Adipocyte (in vitro differentiated cells): ENCODE results near the gene ASTN2.
"Not testable (repeated sequence)": the region's sequence is repeated elsewhere in the genome, so short reads cannot be mapped to it uniquely, and the experiment has no call there.

ENCODE experiments used
- DNase-seq: peaks from one replicate; pipeline ENCODE4 v3.0.0-alpha.2; 2015; ENCODE audit warnings: low read depth
- H3K27me3 ChIP-seq: replicated peaks from 2 replicates; pipeline ENCODE4 v1.7.0; 2013; ENCODE audit warnings: mild to moderate bottlenecking, low read length, moderate library complexity; ENCODE audit not compliant: control insufficient read depth, insufficient read depth
- H3K36me3 ChIP-seq: 2 replicates; pipeline ENCODE4 v1.7.0; 2013; ENCODE audit warnings: low read length, mild to moderate bottlenecking, moderate library complexity; ENCODE audit not compliant: control insufficient read depth, insufficient read depth, severe bottlenecking
- H3K4me1 ChIP-seq: 2 replicates; pipeline ENCODE4 v1.7.0; 2013; ENCODE audit warnings: mild to moderate bottlenecking, low read length, moderate library complexity; ENCODE audit not compliant: control insufficient read depth, insufficient read depth
- H3K4me3 ChIP-seq: 2 replicates; pipeline ENCODE4 v1.7.0; 2013; ENCODE audit warnings: mild to moderate bottlenecking, low read length, moderate library complexity
- H3K9ac ChIP-seq: 2 replicates; pipeline ENCODE4 v1.7.0; 2013; ENCODE audit warnings: mild to moderate bottlenecking, low read length, moderate library complexity
- H3K9me3 ChIP-seq: 2 replicates; pipeline ENCODE4 v1.7.0; 2013; ENCODE audit warnings: mild to moderate bottlenecking, low read length, moderate library complexity; ENCODE audit not compliant: control insufficient read depth

ASTN2 gene

GRCh38 chr9:117073071-117073470 lies 341.8 kb downstream of the ASTN2 start:
- no peaks in the 10 kb centered on the region for H3K36me3 ChIP-seq
- H3K4me3 ChIP-seq, result no peak overlapping the region
- peaks cover 6% of the 10 kb centered on the region for H3K27me3 ChIP-seq
- no peaks in the 10 kb centered on the region for H3K4me1 ChIP-seq
- no peak for DNase-seq
- H3K9me3 ChIP-seq, result no peaks in the 10 kb centered on the region
- no peak overlapping the region for H3K9ac ChIP-seq

GRCh38 chr9:117072216-117072615 lies 342.6 kb downstream of the ASTN2 start:
- H3K4me3 ChIP-seq, result no peak overlapping the region
- peaks cover 6% of the 10 kb centered on the region for H3K27me3 ChIP-seq
- H3K4me1 ChIP-seq, result no peaks in the 10 kb centered on the region
- no peak overlapping the region for H3K9ac ChIP-seq
- no peaks in the 10 kb centered on the region for H3K36me3 ChIP-seq
- H3K9me3 ChIP-seq, result no peaks in the 10 kb centered on the region
- DNase-seq, result no peak

GRCh38 chr9:117071673-117072207 lies 343.1 kb downstream of the ASTN2 start:
- not testable (repeated sequence) for DNase-seq, H3K36me3 ChIP-seq, H3K9me3 ChIP-seq, H3K9ac ChIP-seq, H3K27me3 ChIP-seq, H3K4me1 ChIP-seq, H3K4me3 ChIP-seq

- H3K36me3 ChIP-seq, result no peaks in the 10 kb centered on the region
- H3K9ac ChIP-seq, result no peak overlapping the region
- DNase-seq, result no peak
- H3K27me3 ChIP-seq, result no peaks in the 10 kb centered on the region
- no peaks in the 10 kb centered on the region for H3K4me1 ChIP-seq
- H3K4me3 ChIP-seq, result no peak overlapping the region
- no peaks in the 10 kb centered on the region for H3K9me3 ChIP-seq
Observed at GRCh38 chr9:117063721-117064471, 351.0 kb downstream of the ASTN2 start.

GRCh38 chr9:117060963-117061362 lies 353.9 kb downstream of the ASTN2 start:
- no peaks in the 10 kb centered on the region for H3K36me3 ChIP-seq
- no peaks in the 10 kb centered on the region for H3K9me3 ChIP-seq
- no peak overlapping the region for H3K4me3 ChIP-seq
- no peak overlapping the region for H3K9ac ChIP-seq
- no peaks in the 10 kb centered on the region for H3K27me3 ChIP-seq
- DNase-seq, result no peak
- H3K4me1 ChIP-seq, result no peaks in the 10 kb centered on the region

GRCh38 chr9:117050007-117050406 lies 364.9 kb downstream of the ASTN2 start:
- Histone ChIP-seq H3K9me3 (no peaks in the 10 kb centered on the region), H3K36me3 (no peaks in the 10 kb centered on the region), H3K27me3 (no peaks in the 10 kb centered on the region), H3K9ac (no peak overlapping the region), H3K4me3 (no peak overlapping the region), H3K4me1 (no peaks in the 10 kb centered on the region)
- DNase-seq, result no peak

GRCh38 chr9:117046666-117047327 lies 368.1 kb downstream of the ASTN2 start:
- no peaks in the 10 kb centered on the region for H3K4me1 ChIP-seq
- H3K9ac ChIP-seq, result no peak overlapping the region
- no peak for DNase-seq
- H3K9me3 ChIP-seq, result no peaks in the 10 kb centered on the region
- no peaks in the 10 kb centered on the region for H3K36me3 ChIP-seq
- H3K4me3 ChIP-seq, result no peak overlapping the region
- peaks cover 2% of the 10 kb centered on the region for H3K27me3 ChIP-seq

GRCh38 chr9:117044241-117044640 lies 370.6 kb downstream of the ASTN2 start:
- no peaks in the 10 kb centered on the region for H3K36me3 ChIP-seq
- no peaks in the 10 kb centered on the region for H3K9me3 ChIP-seq
- no peak overlapping the region for H3K4me3 ChIP-seq
- DNase-seq, result no peak
- no peak overlapping the region for H3K9ac ChIP-seq
- peaks cover 2% of the 10 kb centered on the region for H3K27me3 ChIP-seq
- no peaks in the 10 kb centered on the region for H3K4me1 ChIP-seq

- H3K9me3 ChIP-seq, result no peaks in the 10 kb centered on the region
- DNase-seq, result no peak
- peaks cover 2% of the 10 kb centered on the region for H3K27me3 ChIP-seq
- H3K36me3 ChIP-seq, result no peaks in the 10 kb centered on the region
- no peak overlapping the region for H3K9ac ChIP-seq
- H3K4me1 ChIP-seq, result no peaks in the 10 kb centered on the region
- H3K4me3 ChIP-seq, result no peak overlapping the region
Observed at GRCh38 chr9:117043159-117043558, 371.7 kb downstream of the ASTN2 start.

- no peaks in the 10 kb centered on the region for H3K9me3 ChIP-seq
- DNase-seq, result no peak
- no peaks in the 10 kb centered on the region for H3K36me3 ChIP-seq
- H3K4me3 ChIP-seq, result no peak overlapping the region
- no peaks in the 10 kb centered on the region for H3K4me1 ChIP-seq
- peaks cover 3% of the 10 kb centered on the region for H3K27me3 ChIP-seq
- H3K9ac ChIP-seq, result no peak overlapping the region
Observed at GRCh38 chr9:117035546-117035945, 379.3 kb downstream of the ASTN2 start.

GRCh38 chr9:117034866-117035265 lies 380.0 kb downstream of the ASTN2 start:
- H3K4me3 ChIP-seq, result no peak overlapping the region
- H3K36me3 ChIP-seq, result no peaks in the 10 kb centered on the region
- DNase-seq, result no peak
- H3K9ac ChIP-seq, result no peak overlapping the region
- no peaks in the 10 kb centered on the region for H3K9me3 ChIP-seq
- no peaks in the 10 kb centered on the region for H3K4me1 ChIP-seq
- peaks cover 3% of the 10 kb centered on the region for H3K27me3 ChIP-seq
